Ramos (cell line): Measurements from ENCODE around the gene BMS1.
"Not testable (repeated sequence)": the region's sequence is repeated elsewhere in the genome, so short reads cannot be mapped to it uniquely, and the experiment has no call there.

Experiments
- in situ Hi-C: fragments of 300-500 bp; cut with MboI; formaldehyde crosslinking; loops from one replicate; pipeline ENCODE4 v1.14.3; 2022; ENCODE audit warnings: low sequenced_read_pairs; ENCODE audit not compliant: unreplicated experiment

The BMS1 gene

DNA sequence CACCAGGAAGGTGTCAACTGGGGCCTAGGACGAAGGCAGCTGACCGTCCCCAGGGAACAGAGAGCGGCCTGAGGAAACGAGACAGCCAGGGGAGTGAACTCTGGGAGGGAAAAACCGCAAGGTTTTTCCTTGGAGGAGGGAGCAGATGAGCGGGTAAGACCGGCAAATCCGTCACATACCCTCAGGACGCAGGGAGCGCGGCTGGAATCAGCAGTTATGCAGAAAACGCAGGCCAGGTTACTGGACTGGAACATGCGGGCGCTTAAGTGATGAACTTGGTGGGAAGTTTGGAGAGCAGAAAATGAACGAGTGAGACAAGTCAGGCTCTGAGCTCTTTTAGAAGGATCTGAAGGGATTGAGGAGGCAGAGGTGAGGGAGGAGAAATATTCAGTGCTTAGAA, 76.7 kb downstream of the BMS1 start:
- in situ Hi-C loops, result no loop called here

- in situ Hi-C loops, result not testable (repeated sequence)
Observed at GRCh38 chr10:42860016-42860415, 77.4 kb downstream of the BMS1 start.

- in situ Hi-C loops, result not testable (repeated sequence)
Observed at GRCh38 chr10:42862801-42863200, 80.2 kb downstream of the BMS1 start.

GRCh38 chr10:42864575-42864974, 82.0 kb downstream of the BMS1 start:
- in situ Hi-C loops, result no loop called here

DNA sequence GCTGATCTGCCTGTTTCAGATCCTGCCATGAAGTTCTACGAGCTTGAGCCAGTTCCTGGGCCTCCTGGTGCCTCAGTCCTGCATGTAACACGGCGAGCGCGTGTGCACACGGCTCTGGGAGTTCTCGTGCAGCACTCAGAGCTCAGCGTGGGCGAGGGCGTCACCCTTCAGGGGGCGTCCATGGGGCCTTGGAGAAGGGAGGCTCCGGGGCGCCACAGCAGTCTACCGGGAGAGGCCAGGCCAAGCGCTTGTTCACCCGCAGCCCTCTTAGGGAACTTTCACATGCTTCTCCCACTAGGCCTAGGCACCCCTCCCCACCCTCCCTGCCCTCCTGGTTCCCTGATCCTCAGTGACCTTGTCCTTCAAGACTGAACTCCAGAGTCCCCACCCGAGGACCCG, 83.1 kb downstream of the BMS1 start:
- in situ Hi-C loops, result no loop called here

DNA sequence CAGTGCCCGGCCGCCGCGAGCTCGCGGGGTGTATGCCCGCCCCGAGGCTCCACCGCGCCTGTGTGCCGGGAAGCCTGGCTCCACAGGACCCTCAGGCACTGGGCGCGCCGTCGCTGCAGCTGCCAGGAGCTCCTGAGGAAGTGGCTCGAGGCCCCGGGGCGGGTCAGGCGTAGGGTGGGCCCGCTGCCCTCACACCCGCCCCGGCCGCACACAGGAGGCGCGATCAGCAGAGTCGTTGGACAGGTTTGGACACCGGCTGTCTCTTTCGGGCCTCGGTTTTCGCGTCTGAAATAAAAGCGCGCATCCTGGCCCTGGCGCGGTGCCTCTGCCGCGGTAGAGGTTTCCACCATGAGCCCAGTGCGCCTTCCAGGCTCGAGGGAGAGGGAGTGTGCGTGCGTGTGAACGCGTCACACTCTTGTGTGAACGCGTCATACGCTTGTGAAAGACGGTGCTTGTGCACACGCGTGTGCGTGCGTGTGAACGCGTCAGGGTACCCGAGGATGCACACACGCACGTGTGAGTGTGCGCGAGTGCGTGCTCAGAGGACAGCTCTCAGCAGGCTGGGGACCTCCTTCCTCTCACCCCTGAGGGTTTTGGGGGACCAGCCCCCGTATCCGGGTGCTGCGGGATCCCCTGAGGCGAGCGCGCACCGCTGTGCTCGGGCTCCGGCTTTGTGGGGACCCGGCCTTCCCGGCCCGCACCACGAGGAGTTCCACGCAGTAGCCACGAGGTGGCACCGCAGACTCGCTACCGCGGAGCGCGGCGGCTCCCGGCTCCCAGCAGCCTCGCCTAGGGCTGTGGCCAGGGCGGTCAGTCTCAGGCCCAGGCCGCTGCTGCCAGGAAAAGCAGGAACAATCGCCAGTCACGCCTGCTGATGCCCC, 83.8 kb downstream of the BMS1 start:
- in situ Hi-C loops, result no loop called here

- in situ Hi-C loops, result no loop called here
Observed at GRCh38 chr10:42867571-42867970, 85.0 kb downstream of the BMS1 start.

DNA sequence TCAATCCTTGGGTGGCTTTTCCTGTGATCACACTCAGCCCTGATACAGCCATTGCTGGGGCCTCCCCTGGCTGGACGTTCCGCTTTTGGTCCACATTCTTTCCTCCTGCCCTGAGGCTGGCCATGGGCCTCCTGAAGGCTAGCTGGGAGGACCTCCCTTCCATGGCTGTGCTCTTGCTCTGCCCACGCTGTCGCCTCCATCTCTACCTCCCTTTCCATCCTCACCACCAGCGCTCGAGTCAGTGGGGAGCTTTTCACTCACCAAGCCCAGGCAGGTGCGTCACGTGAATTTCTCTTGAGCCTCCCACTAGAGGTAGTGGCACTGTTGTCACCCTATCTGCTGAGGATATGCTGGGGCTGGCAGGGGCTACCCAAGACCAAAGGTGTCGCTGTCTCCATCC, 85.9 kb downstream of the BMS1 start:
- in situ Hi-C loops, result no loop called here

DNA sequence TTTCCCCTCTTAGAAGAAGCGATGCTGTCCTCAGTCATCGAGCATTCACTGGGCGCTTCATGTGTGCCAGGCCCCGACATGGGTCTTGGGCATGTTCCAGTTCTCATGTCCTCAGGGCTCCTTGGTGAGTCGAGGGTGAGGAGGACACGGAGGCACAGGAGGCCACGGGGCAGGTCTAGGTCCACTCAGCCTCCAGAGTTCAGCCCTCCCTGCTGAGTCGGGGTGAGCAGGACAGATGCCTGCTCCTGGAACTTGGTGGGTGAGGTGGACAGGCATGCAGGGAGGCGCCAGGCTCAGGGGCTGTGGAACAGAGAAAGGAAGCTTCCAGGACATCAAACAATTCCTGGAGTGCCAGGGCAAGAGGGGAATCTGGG, 87.4 kb downstream of the BMS1 start:
- in situ Hi-C loops, result no loop called here

DNA sequence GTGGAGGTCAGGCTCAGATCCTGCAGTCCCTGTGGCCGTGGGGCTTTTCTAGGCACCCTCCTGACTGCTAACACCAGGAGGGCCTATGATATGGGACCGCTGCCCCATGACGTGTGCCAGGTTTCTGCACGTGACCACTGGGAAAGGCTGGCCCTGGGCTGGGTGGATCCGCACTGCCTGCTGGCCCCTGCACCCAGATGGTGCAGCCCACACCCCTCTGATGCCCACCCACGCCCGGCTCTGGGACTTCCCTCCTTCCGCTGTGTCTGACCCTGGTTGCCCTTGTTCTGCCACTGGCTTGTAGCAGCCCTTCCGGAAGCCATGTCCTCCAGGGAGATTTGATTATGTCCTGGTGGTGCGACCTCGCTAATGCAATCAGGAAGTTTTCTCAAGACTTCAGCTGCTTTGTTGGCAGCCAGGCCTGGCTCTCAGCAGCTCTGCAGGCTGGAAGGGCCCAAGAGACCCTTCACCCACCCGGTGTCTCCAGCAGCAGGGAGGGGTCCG, 88.6 kb downstream of the BMS1 start:
- in situ Hi-C loops, result not testable (repeated sequence)

- in situ Hi-C loops, result no loop called here
Observed at GRCh38 chr10:42871823-42872222, 89.2 kb downstream of the BMS1 start.

GRCh38 chr10:42872865-42873435, 90.4 kb downstream of the BMS1 start:
- in situ Hi-C loops, result no loop called here

- in situ Hi-C loops, result no loop called here
Observed at GRCh38 chr10:42874713-42875387, 92.3 kb downstream of the BMS1 start.

DNA sequence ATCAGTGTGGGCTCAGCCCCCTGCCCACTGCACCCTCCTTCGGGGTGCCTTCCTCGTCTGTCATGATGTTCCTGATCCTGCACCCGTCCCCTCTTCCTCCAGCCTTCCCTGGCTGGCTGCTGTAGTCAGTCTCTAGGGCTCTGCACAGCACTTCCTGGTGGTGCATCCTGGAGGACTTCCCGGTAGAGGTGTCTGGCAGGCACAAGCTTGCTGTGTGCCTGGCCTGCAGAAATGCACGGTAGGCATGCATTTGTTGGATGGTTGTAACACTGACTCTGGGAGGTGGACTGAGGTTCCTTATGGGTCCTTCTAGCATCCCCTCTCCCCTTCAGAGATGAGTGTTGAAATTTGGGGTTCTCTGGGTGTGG, 92.8 kb downstream of the BMS1 start:
- in situ Hi-C loops, result no loop called here

DNA sequence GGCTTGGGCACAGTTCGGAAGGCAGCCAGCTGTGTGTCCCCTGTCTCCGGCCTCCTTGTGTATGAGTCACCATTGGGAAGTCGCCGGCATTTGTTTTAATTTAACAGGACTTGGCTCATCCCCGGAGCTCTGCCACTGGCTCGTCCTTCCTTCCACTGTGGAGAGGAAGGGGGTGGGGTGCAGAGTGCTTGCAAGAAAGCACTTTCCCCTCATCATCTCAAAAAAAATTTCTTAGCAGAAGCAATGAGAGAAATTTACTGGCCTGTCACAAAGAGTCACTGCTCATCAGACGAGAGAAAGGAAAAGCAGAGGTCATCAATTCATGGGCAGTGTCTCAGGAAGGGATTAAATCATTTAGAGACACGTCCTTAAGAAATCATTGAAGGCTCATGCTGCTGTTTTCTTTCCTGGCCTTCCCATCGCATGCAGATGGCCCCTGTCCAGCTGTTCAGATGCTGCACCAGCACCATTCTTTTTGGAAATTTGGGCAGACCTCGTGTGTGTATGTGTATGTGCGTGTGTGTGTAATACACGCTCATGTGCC, 93.3 kb downstream of the BMS1 start:
- in situ Hi-C loops, result no loop called here

- in situ Hi-C loops, result no loop called here
Observed at GRCh38 chr10:42876476-42876875, 93.9 kb downstream of the BMS1 start.

GRCh38 chr10:42876945-42877344, 94.3 kb downstream of the BMS1 start:
- in situ Hi-C loops, result no loop called here

DNA sequence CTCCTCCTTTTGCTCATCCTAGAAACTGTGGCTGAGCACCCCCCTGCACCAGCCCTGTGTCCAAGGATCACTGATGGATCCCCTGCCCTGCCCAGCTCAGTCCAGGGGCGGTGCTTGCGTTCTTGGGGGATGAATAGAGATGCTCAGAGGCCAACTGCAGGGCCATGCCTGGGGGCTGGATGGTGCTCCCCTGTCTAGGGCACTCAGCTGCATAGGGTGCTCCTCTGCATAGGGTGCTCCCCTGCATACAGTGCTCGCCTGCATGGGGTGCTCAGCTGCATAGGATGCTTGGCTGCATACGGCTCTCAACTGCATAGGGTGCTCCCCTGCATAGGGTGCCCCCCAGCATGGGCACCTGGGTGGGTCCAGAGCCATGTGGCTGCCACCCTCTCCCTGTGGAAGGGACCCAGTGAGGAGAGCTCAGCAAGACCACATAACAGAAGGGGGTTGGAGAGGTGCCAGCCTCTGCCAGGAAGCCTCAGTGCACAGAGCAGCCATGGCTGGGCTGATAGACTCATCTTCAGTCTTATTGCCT, 95.0 kb downstream of the BMS1 start:
- in situ Hi-C loops, result no loop called here

- in situ Hi-C loops, result no loop called here
Observed at GRCh38 chr10:42878134-42878820, 95.7 kb downstream of the BMS1 start.

DNA sequence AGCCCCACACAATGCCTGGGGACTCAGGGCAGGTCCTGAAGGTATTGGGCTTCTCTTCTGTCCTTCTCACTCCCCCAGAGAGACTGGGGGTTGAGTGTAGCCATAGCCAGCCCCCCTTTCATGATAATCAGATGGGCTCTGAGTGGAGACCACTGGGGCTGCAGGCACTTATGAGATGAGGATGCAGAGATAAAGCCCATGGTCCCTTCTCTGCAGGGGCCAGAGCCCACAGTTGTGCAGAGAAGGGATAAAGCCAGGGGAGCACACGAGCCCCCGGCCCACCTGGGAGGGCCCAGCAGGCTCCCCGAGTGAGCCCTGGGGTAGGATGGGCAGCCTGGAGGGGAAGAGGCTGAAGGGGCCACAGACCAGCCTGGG, 96.2 kb downstream of the BMS1 start:
- in situ Hi-C loops, result no loop called here
